ENCODE measurements around the gene IFNL2. TPM values are rescaled to one million over a fixed set of nuclear protein-coding genes. Genes with fewer than 3 reads are reported as not detected.

The IFNL2 gene
- total and polyA plus RNA-seq, 2 donors (not counting 1 experiment from before 2014, with no cell fraction given): not detected

DNA sequence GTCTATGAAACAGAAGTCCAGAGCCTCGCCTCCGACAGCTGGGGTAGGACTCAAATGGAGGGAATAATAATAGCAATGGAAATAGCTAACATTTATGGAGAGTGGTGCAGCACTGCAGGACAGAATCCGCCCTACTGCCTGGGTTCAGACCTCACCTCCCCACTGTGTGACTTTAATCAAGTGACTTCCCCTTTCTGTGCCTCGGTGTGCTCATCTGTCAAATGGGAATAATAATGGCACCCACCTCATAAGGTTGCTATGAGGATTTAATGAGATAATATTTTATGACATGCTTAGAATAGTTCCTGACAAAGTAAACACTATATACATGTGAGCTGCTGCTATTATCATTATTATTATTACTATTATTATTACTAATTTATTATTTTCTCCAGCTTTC is 49.3 kb downstream of the IFNL2 start:
- H3K9me3 Mint-ChIP-seq (ENCODE audit: insufficient read depth): no peaks in the 10 kb centered on the region
- no peak overlapping the region for H3K27ac ChIP-seq (ENCODE audit: low read length in 2 of 2)
- peaks cover 8% of the 10 kb centered on the region for H3K27me3 Mint-ChIP-seq
- H3K9ac ChIP-seq (ENCODE audit: low read length): no peak overlapping the region
- no peaks in the 10 kb centered on the region for H3K9me3 ChIP-seq (ENCODE audit: control extremely low read depth in 1 of 3, control insufficient read depth in 2 of 3, insufficient read depth in 1 of 3, low read length in 2 of 3)
- no peak overlapping the region for H3K27ac Mint-ChIP-seq
- no peak overlapping the region for H2AFZ ChIP-seq (ENCODE audit: insufficient read depth, low read depth, low read length, poor library complexity, severe bottlenecking)
- H3K4me3 Mint-ChIP-seq: no peak overlapping the region
- TF ChIP-seq EZH2 (IDR thresholded peaks at IDR 0.05; ENCODE audit: borderline replicate concordance, insufficient read depth, low read depth, low read length, poor library complexity, severe bottlenecking): no peak
- TF ChIP-seq, protein P1, sequence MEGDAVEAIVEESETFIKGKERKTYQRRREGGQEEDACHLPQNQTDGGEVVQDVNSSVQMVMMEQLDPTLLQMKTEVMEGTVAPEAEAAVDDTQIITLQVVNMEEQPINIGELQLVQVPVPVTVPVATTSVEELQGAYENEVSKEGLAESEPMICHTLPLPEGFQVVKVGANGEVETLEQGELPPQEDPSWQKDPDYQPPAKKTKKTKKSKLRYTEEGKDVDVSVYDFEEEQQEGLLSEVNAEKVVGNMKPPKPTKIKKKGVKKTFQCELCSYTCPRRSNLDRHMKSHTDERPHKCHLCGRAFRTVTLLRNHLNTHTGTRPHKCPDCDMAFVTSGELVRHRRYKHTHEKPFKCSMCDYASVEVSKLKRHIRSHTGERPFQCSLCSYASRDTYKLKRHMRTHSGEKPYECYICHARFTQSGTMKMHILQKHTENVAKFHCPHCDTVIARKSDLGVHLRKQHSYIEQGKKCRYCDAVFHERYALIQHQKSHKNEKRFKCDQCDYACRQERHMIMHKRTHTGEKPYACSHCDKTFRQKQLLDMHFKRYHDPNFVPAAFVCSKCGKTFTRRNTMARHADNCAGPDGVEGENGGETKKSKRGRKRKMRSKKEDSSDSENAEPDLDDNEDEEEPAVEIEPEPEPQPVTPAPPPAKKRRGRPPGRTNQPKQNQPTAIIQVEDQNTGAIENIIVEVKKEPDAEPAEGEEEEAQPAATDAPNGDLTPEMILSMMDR (IDR thresholded peaks at IDR 0.05): no peak
- H3K27me3 ChIP-seq (replicated peaks in 1 of 4; ENCODE audit: control extremely low read depth in 1 of 4, control insufficient read depth in 3 of 4, insufficient read depth in 4 of 4, low read length in 3 of 4): peaks cover 0 to 6% (median 0%) of the 10 kb centered on the region in 4 experiments
- peaks cover 5% of the 10 kb centered on the region for H4K20me1 ChIP-seq (ENCODE audit: control insufficient read depth, insufficient read depth, low read length, poor library complexity, severe bottlenecking)
- no peak overlapping the region for H3K4me3 ChIP-seq (ENCODE audit: control extremely low read depth in 1 of 5, extremely low read depth in 1 of 5, insufficient read depth in 1 of 5, low read depth in 2 of 5, low read length in 4 of 5)
- ChIA-PET CTCF (interaction anchor here (0.9 kb wide), 1 partner anchor 9 kb away, joined by 3 read pairs; no protein-coding TSS in a partner anchor), POLR2A (no interaction called here)
- no CpG with 5 or more reads among the region's 4 CpGs for WGBS (ENCODE audit: insufficient coverage)
- H3K36me3 ChIP-seq (replicated peaks in 1 of 2; ENCODE audit: control extremely low read depth in 1 of 2, control insufficient read depth in 1 of 2, extremely low read depth in 1 of 2, insufficient read depth in 2 of 2, low read length in 1 of 2): peaks cover 0 to 11% of the 10 kb centered on the region in 2 experiments
- H3K4me1 ChIP-seq (ENCODE audit: control insufficient read depth in 2 of 2, insufficient read depth in 2 of 2, low read length in 2 of 2): peaks cover 8 to 13% of the 10 kb centered on the region in 2 donors
- no peaks in the 10 kb centered on the region for H3K79me2 ChIP-seq (ENCODE audit: control insufficient read depth, insufficient read depth, low read length)
- intact Hi-C loops (cut with micrococcal nuclease): no loop called here
- peaks cover 23% of the 10 kb centered on the region for H3K4me1 Mint-ChIP-seq
- H3K4me2 ChIP-seq (replicated peaks; ENCODE audit: low read depth, low read length, poor library complexity, severe bottlenecking): no peak overlapping the region
- ATAC-seq (ENCODE audit: low read depth) (no peak), DNase-seq (no peak)

DNA sequence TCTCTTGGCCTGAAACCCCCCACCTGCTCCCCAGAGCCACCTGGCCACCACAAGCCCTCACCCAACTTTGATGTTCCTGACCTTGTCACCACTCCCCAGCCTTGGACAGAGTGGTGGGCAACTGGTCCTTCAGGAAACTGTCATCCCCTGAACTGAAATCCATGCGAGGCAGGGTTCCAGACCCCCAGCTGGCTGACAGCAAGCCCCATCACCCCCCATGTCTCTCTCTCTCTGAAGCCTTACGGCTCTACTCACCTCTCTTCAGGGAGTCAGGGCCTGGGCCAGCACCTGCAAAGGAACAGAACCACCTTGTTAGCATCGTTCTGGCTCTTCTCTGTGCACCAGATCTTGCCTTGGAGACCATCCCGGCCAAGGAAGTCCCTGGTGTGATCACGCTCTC is 49.9 kb downstream of the IFNL2 start:
- intact Hi-C loops (cut with micrococcal nuclease): no loop called here
- CTCF ChIA-PET: no interaction called here

More for the DNA sequence above, 49.9 kb downstream of the IFNL2 start:
- Histone ChIP-seq H3K36me3 (replicated peaks in 1 of 2; ENCODE audit: control extremely low read depth in 1 of 2, control insufficient read depth in 1 of 2, extremely low read depth in 1 of 2, insufficient read depth in 2 of 2, low read length in 1 of 2) (peaks cover 0 to 11% of the 10 kb centered on the region in 2 experiments), H3K27ac (ENCODE audit: low read length in 2 of 2) (no peak overlapping the region), H4K20me1 (ENCODE audit: control insufficient read depth, insufficient read depth, low read length, poor library complexity, severe bottlenecking) (peaks cover 5% of the 10 kb centered on the region), H3K9ac (ENCODE audit: low read length) (no peak overlapping the region), H3K4me2 (replicated peaks; ENCODE audit: low read depth, low read length, poor library complexity, severe bottlenecking) (no peak overlapping the region), H3K79me2 (ENCODE audit: control insufficient read depth, insufficient read depth, low read length) (no peaks in the 10 kb centered on the region), H3K4me3 (ENCODE audit: control extremely low read depth in 1 of 5, extremely low read depth in 1 of 5, insufficient read depth in 1 of 5, low read depth in 2 of 5, low read length in 4 of 5) (no peak overlapping the region), H3K4me1 (ENCODE audit: control insufficient read depth in 2 of 2, insufficient read depth in 2 of 2, low read length in 2 of 2) (peaks cover 8 to 13% of the 10 kb centered on the region in 2 donors), H2AFZ (ENCODE audit: insufficient read depth, low read depth, low read length, poor library complexity, severe bottlenecking) (no peak overlapping the region), H3K27me3 (replicated peaks in 1 of 4; ENCODE audit: control extremely low read depth in 1 of 4, control insufficient read depth in 3 of 4, insufficient read depth in 4 of 4, low read length in 3 of 4) (peaks cover 0 to 6% (median 0%) of the 10 kb centered on the region in 4 experiments), H3K9me3 (ENCODE audit: control extremely low read depth in 1 of 3, control insufficient read depth in 2 of 3, insufficient read depth in 1 of 3, low read length in 2 of 3) (no peaks in the 10 kb centered on the region)
- Mint-ChIP-seq H3K27ac (no peak overlapping the region), H3K9me3 (ENCODE audit: insufficient read depth) (no peaks in the 10 kb centered on the region), H3K4me1 (peaks cover 26% of the 10 kb centered on the region), H3K4me3 (no peak overlapping the region), H3K27me3 (peaks cover 8% of the 10 kb centered on the region)
- 94% methylated on average over 5 of the region's 5 CpGs for WGBS (ENCODE audit: insufficient coverage)
- TF ChIP-seq, protein P1 (IDR thresholded peaks at IDR 0.05): no peak
- TF ChIP-seq EZH2 (IDR thresholded peaks at IDR 0.05; ENCODE audit: borderline replicate concordance, insufficient read depth, low read depth, low read length, poor library complexity, severe bottlenecking): no peak
- POLR2A ChIA-PET: no interaction called here
- no peak for DNase-seq
- ATAC-seq (ENCODE audit: low read depth): no peak

All from B cell (primary cell).